ENCODE results near the gene NUPR1.

GRCh38 chr16:28556914-28557320, 18.1 kb upstream of the NUPR1 start:
- TF ChIP-seq CTCF (IDR thresholded peaks at IDR 0.05) (no peak), POLR2A (IDR thresholded peaks at IDR 0.05) (no peak)
